ENCODE measurements around the gene SPPL2B.
A peak's percentile ranks its signal among the peaks of the same experiment; 100 is the strongest.

Gene SPPL2B

GRCh38 chr19:2300533-2300932, 28.0 kb upstream of the SPPL2B start:
- DNase-seq (ENCODE audit: low read depth in 2 of 2), result no peak

DNA sequence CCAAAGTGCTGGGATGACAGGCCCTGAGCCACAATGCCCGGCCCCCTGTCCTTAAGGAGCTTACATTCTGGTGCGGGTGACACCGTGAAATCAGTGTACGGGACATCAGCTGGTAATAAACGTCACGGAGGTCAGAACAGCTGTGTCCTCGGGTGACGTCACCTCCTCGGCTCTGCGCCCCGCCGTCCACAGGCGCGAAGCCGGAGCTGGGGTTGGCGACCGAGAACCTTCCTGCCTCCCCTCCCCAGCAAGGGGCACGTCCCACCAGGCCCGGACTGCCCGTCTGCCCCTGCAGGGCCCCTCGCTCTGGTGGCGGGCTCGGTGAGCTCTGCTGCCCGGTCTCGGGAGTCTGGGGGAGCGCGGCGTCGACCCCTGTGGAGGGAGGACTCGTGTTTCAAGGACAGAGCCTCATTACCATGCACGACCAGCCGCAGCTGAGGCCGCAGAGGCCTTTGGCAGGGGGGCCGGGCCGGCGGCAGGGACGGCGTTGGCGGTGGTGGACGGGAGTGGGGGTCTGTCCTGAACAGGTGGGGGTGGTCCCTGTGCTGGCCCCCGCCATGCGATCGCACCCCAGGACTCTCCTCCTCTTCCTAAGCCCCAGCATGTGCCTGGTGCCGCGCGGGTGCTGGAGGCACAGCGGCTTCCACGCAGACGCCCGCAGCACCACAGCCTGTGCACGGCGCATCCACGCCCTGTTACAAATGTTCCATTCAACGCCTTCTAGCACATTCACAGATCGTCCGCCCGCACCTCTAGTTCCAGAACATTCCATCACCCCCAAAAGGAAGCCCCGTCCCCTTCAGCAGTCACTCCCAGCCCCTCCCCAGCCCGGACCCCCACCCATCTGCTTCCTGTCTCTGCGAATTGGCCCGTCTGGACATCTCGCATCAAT, 25.9 kb upstream of the SPPL2B start:
- no peak for DNase-seq (ENCODE audit: low read depth in 2 of 2)

- no peak for DNase-seq (ENCODE audit: low read depth in 2 of 2)
These were observed 25.2 kb upstream of the SPPL2B start for GRCh38 chr19:2303211-2303798.

- no peak for DNase-seq (ENCODE audit: low read depth in 2 of 2)
These were observed 22.8 kb upstream of the SPPL2B start for GRCh38 chr19:2305452-2306280.

DNA sequence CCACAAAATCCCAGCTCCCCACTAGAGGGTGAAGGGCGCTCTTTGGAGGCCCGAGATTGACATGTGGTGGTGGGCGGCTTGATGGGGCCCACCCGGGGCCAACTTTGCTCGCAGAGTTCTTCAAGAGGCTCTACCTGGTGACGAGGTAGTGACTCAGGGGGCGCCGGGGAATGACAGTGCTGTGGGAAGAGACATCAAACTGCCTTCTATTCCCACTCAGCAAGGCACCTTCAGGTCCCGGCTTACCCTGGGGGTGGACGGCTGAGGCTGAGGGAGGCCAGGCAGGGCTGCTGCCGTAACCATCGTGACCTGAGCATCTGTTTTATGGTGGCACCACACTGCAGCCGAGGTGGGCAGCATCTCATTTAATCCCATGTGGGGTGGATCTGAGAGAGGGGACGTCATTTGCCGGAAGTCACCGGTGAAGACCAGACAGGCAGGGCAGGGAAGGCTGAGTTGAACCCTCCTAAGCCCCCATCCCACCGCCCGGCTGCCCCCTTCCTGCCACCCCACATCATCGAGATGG, 22.1 kb upstream of the SPPL2B start:
- DNase-seq (ENCODE audit: low read depth in 2 of 2), result no peak

DNA sequence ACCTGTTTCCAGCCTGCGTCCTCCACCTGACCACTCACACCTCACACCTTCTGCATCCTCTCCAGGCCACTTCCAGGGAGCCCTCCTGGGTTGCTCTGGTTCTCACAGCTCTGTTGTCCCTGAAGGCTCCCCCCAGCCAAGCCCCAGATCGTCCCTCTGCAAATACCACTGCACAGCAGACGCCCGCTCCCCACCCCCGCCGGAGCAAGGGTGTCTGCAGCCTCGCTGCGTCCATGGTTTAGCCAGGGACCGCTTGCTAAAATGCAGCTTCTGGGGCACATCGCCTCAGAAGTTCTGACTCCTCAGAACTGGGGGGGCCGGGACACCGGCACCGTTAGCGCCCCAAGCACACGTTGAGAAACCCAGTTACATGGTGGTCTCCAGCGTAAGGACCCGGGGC, 21.5 kb upstream of the SPPL2B start:
- no peak for DNase-seq (ENCODE audit: low read depth in 2 of 2)

GRCh38 chr19:2307518-2308012, 20.9 kb upstream of the SPPL2B start:
- no peak for DNase-seq (ENCODE audit: low read depth in 2 of 2)

DNA sequence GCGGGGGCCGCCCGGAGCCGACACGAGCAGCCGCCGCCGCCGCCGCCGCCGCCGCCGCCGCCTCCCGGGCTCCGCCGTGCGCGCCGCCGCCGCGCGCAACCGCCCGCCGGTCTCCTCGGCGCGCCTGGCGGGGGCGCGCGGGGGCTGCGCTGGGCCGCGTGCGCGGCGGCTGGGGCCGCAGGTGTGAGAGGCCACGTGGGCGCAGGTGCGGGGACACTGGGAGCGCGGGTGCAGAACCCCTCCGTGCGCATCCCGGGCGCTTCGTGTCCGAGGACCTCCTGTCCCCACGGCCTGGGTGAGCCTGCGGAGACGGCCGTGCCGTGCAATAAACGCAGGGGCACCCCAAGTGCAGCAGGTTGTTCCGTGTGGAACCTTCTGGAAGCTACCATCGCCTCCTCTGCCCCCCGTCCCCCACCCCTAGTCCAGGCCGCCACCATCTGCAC, 20.3 kb upstream of the SPPL2B start, which contains the start of gene LINGO3:
TSS of gene LINGO3 (minus strand) at position 41 of the 443 bp plus-strand sequence. CDS start 16,378 bp downstream, outside the sequence.
- no peak for DNase-seq (ENCODE audit: low read depth in 2 of 2)

- peak in 1 of 2 experiments; percentile 11 for DNase-seq (ENCODE audit: low read depth in 2 of 2)
These were observed 18.6 kb upstream of the SPPL2B start for GRCh38 chr19:2309734-2310362.

DNA sequence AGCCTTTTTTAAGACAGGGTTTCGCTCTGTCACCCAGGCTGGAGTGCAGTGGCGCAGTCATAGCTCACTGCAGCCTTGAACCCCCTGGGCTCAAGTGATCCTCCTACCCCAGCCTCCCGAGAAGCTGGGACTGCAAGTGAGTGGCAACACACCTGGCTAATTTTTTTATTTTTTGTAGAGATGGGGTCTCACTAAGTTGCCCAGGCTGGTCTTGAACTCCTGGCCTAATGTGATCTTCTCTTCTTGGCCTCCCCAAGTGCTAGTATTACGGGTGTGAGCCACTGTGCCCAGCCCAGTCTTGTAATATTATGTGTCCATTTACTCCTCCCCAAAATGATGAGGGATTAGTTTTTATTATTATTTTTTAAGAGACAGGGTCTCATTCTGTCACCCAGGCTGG, 17.4 kb upstream of the SPPL2B start:
- no peak for DNase-seq (ENCODE audit: low read depth in 2 of 2)

DNA sequence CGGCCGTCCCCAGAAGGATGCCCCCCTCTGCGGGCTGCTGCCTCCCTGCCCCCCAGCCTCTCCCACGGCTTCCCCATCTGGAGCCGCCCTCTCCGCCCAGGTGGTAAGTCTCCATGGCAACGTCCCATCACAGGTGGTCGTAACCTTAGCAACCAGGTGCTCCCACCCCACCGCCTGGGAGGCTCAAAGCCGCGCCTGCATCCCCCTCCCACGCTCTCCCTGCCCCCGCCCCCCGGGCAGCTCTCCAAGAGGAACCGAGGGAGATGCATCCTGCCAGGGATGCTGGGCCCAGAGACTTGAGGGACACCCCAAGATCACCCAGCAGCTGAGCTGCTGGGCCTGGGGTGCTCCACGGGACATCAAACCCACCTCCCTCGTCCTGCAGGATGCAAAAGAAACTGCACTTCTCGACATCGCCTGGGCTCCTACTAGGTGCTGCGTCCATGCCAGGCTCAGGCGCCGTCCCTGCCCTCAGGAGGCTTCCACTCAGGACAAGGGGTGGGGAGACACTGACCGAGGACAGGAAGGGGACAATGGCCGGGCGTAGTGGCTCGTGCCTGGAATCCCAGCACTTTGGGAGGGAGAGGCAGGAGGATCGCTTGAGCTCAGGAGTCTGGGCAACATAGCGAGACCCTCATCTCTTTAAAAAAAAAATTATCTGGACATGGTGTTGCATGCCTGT, 15.5 kb upstream of the SPPL2B start:
- no peak for DNase-seq (ENCODE audit: low read depth in 2 of 2)

- DNase-seq (ENCODE audit: low read depth in 2 of 2), result no peak
These were observed 13.2 kb upstream of the SPPL2B start for GRCh38 chr19:2315121-2315817.

- DNase-seq (ENCODE audit: low read depth in 2 of 2), result no peak
These were observed 12.6 kb upstream of the SPPL2B start for GRCh38 chr19:2315818-2316353.

DNA sequence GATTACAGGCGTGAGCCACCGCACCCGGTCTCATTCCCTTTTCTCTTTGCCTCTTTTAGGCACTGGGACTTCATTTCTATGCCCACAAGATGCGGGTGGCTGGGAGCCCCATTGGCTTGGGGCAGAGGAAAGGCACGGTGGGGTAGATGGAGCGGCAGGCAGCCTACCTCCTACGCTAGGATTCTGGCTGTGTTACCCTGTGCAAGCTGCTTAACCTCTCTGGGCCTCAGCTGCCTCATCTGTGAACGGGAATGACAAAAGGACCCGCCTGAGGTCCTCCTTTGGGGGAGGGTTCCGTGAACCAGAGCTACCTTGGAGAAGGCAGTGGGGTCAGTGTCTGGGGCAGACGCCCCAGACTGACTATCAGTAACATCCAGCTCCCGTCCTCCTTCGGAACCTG, 11.2 kb upstream of the SPPL2B start:
- DNase-seq (ENCODE audit: low read depth in 2 of 2), result no peak

DNA sequence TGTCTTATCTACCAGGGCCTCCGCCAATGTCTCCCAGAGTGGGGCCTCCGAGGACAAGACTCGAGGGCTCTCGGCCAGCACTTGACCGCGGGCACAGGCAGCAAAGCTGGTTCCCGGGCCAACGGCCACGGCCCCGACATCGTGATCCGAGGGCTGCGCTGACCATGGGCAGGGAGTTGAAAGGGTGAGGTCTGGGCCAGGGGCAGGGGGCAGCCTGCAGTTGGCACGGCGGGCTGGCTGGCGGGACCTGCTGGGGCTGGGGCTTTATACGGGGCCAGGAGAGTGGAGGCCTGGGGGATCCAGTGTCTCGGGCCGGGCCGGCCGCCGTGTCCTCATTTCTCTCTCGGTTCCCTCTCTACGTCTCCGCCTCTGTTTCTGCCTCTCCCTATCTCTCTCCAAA, 10.7 kb upstream of the SPPL2B start:
- no peak for DNase-seq (ENCODE audit: low read depth in 2 of 2)

DNA sequence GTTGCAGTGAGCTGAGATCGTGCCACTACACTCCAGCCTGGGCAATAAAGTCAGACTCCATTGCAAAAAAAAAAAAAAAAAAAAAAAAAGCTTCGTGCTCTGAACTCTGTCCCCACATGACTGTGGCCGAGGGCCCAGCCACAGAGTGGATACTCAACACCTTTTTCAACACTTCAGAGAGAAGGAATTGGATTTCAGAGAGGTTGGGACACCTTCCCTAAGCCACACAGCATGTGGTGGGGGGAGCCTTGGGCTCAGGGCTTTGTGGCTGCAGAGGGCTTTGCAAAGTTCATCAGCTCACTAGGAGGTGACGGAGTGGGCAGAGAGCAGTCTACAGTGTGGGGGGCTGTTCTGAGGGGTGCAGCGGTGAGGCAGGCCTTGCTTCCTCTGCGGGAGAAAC, 9.6 kb upstream of the SPPL2B start:
- DNase-seq (ENCODE audit: low read depth in 2 of 2), result no peak

- DNase-seq (ENCODE audit: low read depth in 2 of 2), result no peak
These were observed 8.9 kb upstream of the SPPL2B start for GRCh38 chr19:2319551-2319950.

GRCh38 chr19:2320049-2320448, 8.4 kb upstream of the SPPL2B start:
- DNase-seq (ENCODE audit: low read depth in 2 of 2), result no peak

GRCh38 chr19:2320939-2321338, 7.5 kb upstream of the SPPL2B start:
- no peak for DNase-seq (ENCODE audit: low read depth in 2 of 2)
